ENCODE measurements around the gene SKAP2.

The SKAP2 gene

GRCh38 chr7:26691406-26691805 lies 173.0 kb downstream of the SKAP2 start:
- Histone ChIP-seq H3K27ac (no peak overlapping the region), H3K9me3 (ENCODE audit: severe bottlenecking) (no peaks in the 10 kb centered on the region), H3K4me3 (ENCODE audit: low read depth, low read length) (no peak overlapping the region), H3K36me3 (no peaks in the 10 kb centered on the region), H3K27me3 (ENCODE audit: insufficient read depth, low read depth, severe bottlenecking) (peaks cover 11% of the 10 kb centered on the region)
- TF ChIP-seq CTCF (IDR thresholded peaks at IDR 0.05; ENCODE audit: low read depth, low read length) = no peak
- no peak for DNase-seq

DNA sequence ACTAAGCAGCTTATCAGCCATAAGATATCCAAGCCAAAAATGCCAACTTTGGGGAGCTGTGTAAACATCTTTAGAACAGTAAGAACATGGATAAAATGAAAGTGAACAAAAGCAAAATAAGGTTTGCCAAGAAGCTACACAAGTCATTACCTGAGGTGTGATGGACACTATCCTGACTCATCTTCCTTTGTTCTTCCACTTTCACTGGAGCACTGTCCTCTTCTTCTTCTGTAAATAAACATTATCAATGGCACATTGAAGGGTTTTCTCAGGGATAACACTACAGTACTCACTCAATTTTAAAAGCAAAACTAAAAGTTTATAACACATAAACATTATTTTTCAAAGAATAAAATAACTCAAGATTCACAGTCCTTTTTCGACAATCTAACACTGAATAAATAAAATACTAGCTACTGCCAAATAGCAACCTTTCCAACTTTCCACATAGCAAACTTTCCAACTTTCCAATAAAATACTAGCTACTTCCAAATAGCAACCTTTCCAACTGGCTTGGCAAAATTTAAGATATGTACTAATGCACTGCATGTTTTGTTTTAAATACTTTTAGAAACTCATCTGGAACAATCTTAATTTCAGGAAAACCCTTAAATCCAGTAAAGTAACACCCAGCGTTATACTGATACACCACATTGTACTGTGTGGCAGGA lies 174.1 kb downstream of the SKAP2 start:
- no peaks in the 10 kb centered on the region for H3K9me3 ChIP-seq (ENCODE audit: severe bottlenecking)
- no peak for DNase-seq
- no peak overlapping the region for H3K27ac ChIP-seq
- TF ChIP-seq CTCF (IDR thresholded peaks at IDR 0.05; ENCODE audit: low read depth, low read length) = no peak
- no peaks in the 10 kb centered on the region for H3K36me3 ChIP-seq
- H3K4me3 ChIP-seq (ENCODE audit: low read depth, low read length) = no peak overlapping the region
- H3K27me3 ChIP-seq (ENCODE audit: insufficient read depth, low read depth, severe bottlenecking) = peaks cover 11% of the 10 kb centered on the region

DNA sequence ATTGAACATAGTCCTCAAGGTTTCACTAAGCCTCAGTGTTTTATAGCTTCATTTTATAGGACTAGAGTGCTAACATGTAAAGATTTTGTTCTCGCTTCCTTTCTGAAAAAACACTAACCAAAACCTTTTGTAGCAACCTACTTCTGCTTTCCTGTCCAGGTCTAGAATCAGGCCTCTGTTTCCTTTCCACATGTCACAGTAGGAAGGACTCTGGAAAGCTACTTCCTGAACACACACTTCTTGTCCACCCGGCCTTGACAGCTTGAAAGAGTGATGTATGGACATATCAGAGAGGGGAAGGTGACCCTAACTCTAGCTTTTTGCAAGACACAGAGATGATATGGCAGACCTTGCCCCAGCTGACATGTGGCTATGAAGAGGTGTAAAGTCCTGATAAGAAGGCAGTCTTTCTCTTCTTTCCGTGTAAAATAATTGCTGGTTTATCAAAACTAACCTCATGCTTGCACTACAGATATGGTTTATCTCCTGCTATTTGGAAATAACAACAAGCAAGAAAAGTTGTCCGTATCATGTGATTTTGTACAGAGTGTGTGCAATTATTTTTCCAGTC lies 175.4 kb downstream of the SKAP2 start:
- no peak overlapping the region for H3K27ac ChIP-seq
- H3K36me3 ChIP-seq = no peaks in the 10 kb centered on the region
- no peaks in the 10 kb centered on the region for H3K9me3 ChIP-seq (ENCODE audit: severe bottlenecking)
- no peak for DNase-seq
- H3K4me3 ChIP-seq (ENCODE audit: low read depth, low read length) = no peak overlapping the region
- no peak for TF ChIP-seq CTCF (IDR thresholded peaks at IDR 0.05; ENCODE audit: low read depth, low read length)
- peaks cover 11% of the 10 kb centered on the region for H3K27me3 ChIP-seq (ENCODE audit: insufficient read depth, low read depth, severe bottlenecking)

DNA sequence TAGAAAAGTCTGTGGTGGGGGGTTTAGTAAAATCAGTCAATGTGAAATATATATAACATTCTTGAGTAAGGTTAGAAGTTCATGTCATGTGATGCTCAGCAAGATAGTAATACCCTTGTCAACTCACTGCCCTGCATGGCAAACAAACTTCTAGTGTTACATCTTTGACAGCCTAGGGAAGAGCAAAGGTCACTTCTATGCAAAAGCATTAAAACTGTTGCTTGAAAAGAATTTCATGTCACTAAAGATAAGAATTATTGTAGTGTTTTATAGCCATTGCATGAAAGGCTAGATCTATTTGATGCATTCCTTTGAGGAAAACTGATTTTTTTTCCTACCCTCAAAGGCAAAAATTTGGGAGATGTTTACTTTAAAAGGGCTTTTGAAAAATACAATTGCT lies 176.0 kb downstream of the SKAP2 start:
- no peak overlapping the region for H3K4me3 ChIP-seq (ENCODE audit: low read depth, low read length)
- no peaks in the 10 kb centered on the region for H3K9me3 ChIP-seq (ENCODE audit: severe bottlenecking)
- H3K27me3 ChIP-seq (ENCODE audit: insufficient read depth, low read depth, severe bottlenecking) = peaks cover 11% of the 10 kb centered on the region
- H3K36me3 ChIP-seq = no peaks in the 10 kb centered on the region
- TF ChIP-seq CTCF (IDR thresholded peaks at IDR 0.05; ENCODE audit: low read depth, low read length) = no peak
- no peak overlapping the region for H3K27ac ChIP-seq
- no peak for DNase-seq

DNA sequence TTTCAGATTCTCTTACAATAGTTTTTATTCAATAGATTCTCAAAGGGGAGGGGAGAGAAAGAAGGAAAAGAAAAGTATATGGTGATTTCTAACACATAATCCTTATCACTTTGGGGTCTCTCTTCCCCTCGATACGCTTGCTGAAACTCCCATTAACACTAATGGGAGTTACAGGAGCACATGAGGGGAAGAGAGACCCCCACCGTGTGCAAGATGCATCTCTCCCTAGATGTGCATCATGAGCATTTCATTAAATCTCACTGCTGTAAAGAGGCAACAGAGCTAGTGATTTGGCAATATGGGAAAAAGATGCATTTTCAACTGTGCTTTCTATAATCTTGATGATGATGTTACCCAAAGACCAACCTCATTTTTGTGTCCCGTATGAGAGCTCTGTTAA lies 177.4 kb downstream of the SKAP2 start:
- H3K9me3 ChIP-seq (ENCODE audit: severe bottlenecking) = no peaks in the 10 kb centered on the region
- peaks cover 11% of the 10 kb centered on the region for H3K27me3 ChIP-seq (ENCODE audit: insufficient read depth, low read depth, severe bottlenecking)
- H3K36me3 ChIP-seq = no peaks in the 10 kb centered on the region
- no peak overlapping the region for H3K4me3 ChIP-seq (ENCODE audit: low read depth, low read length)
- H3K27ac ChIP-seq = no peak overlapping the region
- TF ChIP-seq CTCF (IDR thresholded peaks at IDR 0.05; ENCODE audit: low read depth, low read length) = no peak
- no peak for DNase-seq

Measured in WERI-Rb-1 (cell line).